GM19468 (cell line): ENCODE results near the gene MGLL.

Source experiments
- ATAC-seq: cut with Tn5 transposase; IDR thresholded peaks from one replicate; pipeline ENCODE4 v1.9.1; 2021; ENCODE audit warnings: mild to moderate bottlenecking, moderate library complexity, moderate number of reproducible peaks; ENCODE audit not compliant: unreplicated experiment; ENCODE audit errors: extremely low read depth

The MGLL gene

DNA sequence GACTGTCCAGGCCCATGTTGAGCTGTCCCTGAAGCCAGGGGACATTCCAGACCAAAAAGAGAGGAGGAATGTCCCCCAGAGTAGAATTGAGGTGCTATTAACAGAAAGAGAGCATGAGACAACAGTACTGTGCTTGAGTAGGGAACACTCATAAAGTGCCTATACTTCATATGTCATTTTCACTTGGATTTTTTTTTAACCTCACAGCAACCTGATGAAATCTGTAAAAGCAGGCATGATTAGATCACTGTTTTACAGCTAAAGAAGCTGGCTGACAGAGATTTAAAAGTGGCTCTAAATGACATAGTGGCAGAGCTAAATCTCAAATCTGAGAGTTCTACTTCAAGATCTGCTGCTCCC, 174.5 kb downstream of the MGLL start:
- ATAC-seq: no peak

GRCh38 chr3:127647166-127647844, 175.0 kb downstream of the MGLL start:
- no peak for ATAC-seq

DNA sequence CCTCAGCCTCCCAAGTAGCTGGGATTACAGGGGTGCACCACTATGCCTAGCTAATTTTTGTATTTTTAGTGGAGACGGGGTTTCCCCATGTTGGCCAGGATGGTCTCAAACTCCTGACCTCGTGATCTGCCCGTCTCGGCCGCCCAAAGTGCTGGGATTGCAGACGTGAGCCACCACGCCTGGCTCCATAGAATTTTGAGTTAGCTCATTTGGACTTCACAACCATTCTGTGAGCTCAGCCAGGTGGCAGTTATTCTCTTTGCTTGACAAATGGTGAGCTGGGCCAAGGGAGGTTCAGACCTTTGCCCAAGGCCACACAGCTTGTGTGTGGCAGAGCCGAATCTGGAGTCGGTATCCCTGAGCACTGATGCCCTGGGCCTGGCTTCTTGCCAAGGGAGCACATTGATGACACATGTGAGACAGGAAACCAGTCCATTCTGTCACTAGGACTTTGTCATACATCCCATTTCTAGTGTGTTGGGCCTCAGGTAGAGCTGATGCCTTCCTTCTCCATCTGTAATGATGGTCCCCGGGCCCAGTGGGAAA, 175.7 kb downstream of the MGLL start:
- ATAC-seq: no peak

- no peak for ATAC-seq
Observed at GRCh38 chr3:127645371-127646015, 176.8 kb downstream of the MGLL start.

DNA sequence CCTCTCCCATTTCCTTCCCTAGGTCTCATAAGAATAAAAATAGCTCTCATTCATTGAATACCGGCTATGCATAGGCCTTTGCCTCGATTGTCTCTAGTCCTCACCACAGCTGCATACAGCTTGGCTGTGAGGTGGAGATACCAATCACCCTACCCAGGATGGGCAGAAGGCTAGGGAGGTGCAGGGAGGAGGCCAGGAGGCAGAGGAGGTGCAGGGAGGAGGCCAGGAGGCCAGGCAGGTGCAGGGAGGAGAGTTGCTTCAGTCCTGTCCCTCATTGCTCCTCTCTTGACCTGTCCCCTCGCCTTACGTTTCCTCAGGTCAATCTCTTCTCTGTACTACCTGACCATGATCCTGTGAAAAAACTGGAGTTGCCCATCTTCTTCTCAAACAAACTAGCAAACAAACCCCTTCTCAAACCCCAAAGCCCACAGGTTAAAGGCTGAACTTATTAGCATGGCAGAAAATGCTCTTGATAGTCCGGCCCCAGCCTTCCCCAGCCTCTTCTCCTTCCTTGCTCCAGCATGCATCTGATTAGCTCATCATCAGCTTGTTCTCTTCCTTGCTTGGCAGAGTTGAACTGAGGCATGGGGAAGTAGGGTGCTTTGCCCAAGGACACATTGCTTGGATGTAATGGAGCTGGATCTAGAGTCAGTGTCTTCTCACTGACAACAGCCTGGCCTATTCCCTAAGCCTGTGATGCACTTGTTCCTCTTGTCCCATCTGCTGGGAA, 177.5 kb downstream of the MGLL start:
- ATAC-seq: no peak

GRCh38 chr3:127640042-127640355, 182.3 kb downstream of the MGLL start:
- ATAC-seq: no peak

DNA sequence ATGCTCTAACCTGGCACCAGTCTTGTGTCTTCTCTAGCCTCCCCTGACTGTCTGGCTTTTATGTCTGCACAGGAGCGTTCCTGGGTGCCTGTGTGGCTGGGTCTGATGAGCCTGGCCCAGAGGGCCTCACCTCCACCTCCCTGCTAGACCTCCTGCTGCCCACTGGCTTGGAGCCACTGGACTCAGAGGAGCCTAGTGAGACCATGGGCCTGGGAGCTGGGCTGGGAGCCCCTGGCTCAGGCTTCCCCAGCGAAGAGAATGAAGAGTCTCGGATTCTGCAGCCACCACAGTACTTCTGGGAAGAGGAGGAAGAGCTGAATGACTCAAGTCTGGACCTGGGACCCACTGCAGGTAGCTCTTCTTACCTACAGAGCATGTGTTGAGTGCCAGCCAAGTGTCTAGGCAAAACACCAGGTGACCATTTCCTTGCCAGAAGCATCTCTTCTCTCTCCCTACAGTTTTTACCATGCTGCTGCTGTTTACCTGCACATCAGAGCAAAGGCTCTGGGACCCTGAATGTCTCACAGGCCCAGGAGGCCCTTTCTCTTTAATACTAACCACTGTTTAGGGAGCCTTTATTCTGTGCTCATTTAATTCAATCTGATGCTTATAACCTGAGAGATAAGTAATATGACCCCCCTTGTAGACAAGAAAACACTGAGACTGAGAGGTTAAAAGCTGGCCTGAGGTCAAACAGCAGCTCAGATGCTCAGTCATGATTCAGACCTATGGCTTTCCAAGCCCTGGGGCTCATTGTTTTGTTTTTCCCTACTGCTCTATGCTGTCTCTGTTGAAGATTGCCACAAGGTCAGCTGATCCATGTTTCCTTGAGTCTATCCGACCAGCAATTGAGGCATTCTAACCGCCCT, 182.9 kb downstream of the MGLL start:
- no peak for ATAC-seq
